Measurements from ENCODE around the gene SOCS6. TPM values are rescaled to one million over a fixed set of nuclear protein-coding genes. Genes with fewer than 3 reads are reported as not detected.

SOCS6 gene
- total RNA-seq, 1 experiment from 2014 or later = not detected

DNA sequence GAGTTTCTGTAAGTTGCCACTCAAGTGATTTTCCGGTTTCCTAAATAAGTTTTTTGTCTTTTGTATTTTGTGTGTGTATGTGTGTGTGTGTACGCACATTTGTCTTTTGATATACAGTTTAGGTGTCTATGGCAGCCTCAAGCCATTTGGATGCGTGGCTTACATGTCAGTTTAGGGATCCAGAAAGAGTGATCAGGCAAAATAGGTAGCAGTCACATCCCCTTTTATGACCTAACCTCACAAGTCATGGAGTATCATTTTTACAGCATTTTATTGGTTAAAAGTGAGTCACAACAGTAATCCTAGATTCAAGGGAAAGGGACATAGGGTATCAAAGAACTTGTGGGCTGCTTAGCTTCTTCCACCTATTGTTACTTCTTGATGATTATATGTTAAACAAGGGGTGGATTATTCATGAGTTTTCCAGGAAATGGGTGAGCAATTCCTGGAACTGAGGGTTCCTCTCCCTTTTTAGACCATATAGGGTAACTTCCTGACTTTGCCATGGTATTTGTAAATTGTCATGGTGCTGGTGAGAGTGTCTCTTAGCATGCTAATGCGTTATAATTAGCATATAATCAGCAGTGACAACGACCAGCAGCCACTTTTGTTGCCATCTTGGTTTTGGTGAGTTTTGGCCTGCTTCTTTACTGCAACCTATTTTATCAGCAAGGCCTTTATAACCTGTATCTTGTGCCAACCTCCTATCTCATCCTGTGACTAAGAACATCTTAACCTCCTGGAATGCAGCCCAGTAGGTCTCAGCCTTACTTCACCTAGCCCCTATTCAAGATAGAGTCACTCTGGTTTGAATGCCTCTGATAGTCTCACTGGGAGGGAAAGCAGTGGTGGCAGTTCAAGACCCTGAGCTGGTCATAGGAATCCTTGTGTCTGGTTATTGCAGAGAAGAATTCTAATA lies 8.6 kb upstream of the SOCS6 start:
- no peak overlapping the region for H3K27ac ChIP-seq (ENCODE audit: low read length)
- H3K36me3 ChIP-seq (ENCODE audit: insufficient read depth, low read length) = no peaks in the 10 kb centered on the region
- H3K4me1 ChIP-seq (ENCODE audit: low read length) = no peaks in the 10 kb centered on the region
- H3K9me3 ChIP-seq (ENCODE audit: low read length) = no peaks in the 10 kb centered on the region
- H3K9me2 ChIP-seq (replicated peaks; ENCODE audit: insufficient read depth, low read length) = no peaks in the 10 kb centered on the region
- no peak overlapping the region for H2AFZ ChIP-seq (ENCODE audit: low read length)
- no peak overlapping the region for H3K9ac ChIP-seq (ENCODE audit: low read length)
- H3K4me2 ChIP-seq (ENCODE audit: low read depth, low read length, poor library complexity, severe bottlenecking) = no peak overlapping the region
- no peak for DNase-seq
- H4K20me1 ChIP-seq (ENCODE audit: insufficient read depth, low read depth, low read length) = no peaks in the 10 kb centered on the region
- no peak overlapping the region for H3K4me3 ChIP-seq (ENCODE audit: low read length)
- no peaks in the 10 kb centered on the region for H3K79me2 ChIP-seq (ENCODE audit: low read length)
- no peaks in the 10 kb centered on the region for H3K27me3 ChIP-seq (ENCODE audit: low read length)

GRCh38 chr18:70284976-70285620 lies 3.7 kb upstream of the SOCS6 start:
- no peaks in the 10 kb centered on the region for H3K79me2 ChIP-seq (ENCODE audit: low read length)
- no peak for DNase-seq
- H3K9me3 ChIP-seq (ENCODE audit: low read length) = no peaks in the 10 kb centered on the region
- no peak overlapping the region for H3K9ac ChIP-seq (ENCODE audit: low read length)
- no peaks in the 10 kb centered on the region for H3K27me3 ChIP-seq (ENCODE audit: low read length)
- no peaks in the 10 kb centered on the region for H3K36me3 ChIP-seq (ENCODE audit: insufficient read depth, low read length)
- H2AFZ ChIP-seq (ENCODE audit: low read length) = no peak overlapping the region
- no peak overlapping the region for H3K4me3 ChIP-seq (ENCODE audit: low read length)
- no peaks in the 10 kb centered on the region for H3K4me1 ChIP-seq (ENCODE audit: low read length)
- no peak overlapping the region for H3K4me2 ChIP-seq (ENCODE audit: low read depth, low read length, poor library complexity, severe bottlenecking)
- no peaks in the 10 kb centered on the region for H4K20me1 ChIP-seq (ENCODE audit: insufficient read depth, low read depth, low read length)
- no peaks in the 10 kb centered on the region for H3K9me2 ChIP-seq (replicated peaks; ENCODE audit: insufficient read depth, low read length)
- no peak overlapping the region for H3K27ac ChIP-seq (ENCODE audit: low read length)

DNA sequence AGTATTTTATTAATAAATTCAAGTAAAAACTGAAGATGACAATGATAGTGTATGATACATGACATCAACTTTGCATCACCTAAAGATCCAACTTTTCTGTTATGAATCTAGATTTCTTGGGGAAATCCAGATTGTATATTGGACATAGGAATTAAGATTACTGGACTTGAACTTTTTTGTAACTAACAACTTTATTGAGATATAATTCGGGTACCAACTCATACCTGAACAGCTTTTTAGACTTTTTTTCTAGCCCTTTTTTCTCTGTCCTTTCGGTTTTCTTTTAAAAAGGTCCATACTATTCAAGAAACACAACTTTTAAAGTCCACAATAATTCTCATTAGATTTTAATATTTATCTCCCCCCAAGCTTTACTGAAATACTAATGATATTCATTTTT lies 1.1 kb upstream of the SOCS6 start:
- Histone ChIP-seq H3K4me3 (ENCODE audit: low read length) (no peak overlapping the region), H3K27me3 (ENCODE audit: low read length) (no peaks in the 10 kb centered on the region), H3K27ac (ENCODE audit: low read length) (no peak overlapping the region), H3K9me2 (replicated peaks; ENCODE audit: insufficient read depth, low read length) (no peaks in the 10 kb centered on the region), H3K36me3 (ENCODE audit: insufficient read depth, low read length) (no peaks in the 10 kb centered on the region), H3K4me2 (ENCODE audit: low read depth, low read length, poor library complexity, severe bottlenecking) (no peak overlapping the region), H3K79me2 (ENCODE audit: low read length) (no peaks in the 10 kb centered on the region), H3K9ac (ENCODE audit: low read length) (no peak overlapping the region), H3K4me1 (ENCODE audit: low read length) (no peaks in the 10 kb centered on the region), H2AFZ (ENCODE audit: low read length) (no peak overlapping the region), H3K9me3 (ENCODE audit: low read length) (no peaks in the 10 kb centered on the region), H4K20me1 (ENCODE audit: insufficient read depth, low read depth, low read length) (no peaks in the 10 kb centered on the region)
- DNase-seq = no peak

DNA sequence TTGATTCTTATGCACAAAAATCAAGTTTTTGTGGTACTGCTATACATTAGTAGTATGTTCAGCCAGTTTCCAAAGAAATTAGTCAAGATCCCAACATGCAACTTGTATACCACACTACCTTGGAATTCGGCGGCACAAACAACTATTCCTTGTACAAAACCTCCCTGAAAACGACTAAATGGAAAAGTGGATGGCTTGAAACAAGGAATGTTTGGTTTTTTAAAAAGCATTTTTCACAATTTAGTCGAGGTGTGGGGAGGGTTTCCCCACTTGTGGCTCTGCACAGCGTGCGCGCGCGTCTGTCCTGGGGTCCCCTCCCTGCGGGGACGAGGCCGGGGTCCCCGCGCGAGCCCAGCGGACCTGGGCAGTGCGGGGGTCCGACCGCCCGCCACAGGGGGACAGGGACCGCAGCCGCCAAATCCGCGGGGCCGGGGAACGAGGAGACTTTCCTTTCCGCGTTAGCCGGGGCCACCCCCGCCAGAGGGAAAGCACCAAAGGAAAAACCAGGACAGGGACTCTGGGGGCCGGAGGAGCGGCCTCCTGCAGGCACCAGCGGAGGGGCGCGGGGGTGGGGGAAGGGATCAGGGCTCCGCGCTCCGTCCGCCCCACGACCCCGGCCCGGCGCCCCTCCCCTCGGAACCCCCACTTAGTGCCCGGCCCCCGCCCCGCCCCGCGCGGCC lies 534 bp upstream of the SOCS6 start:
- Histone ChIP-seq H3K36me3 (ENCODE audit: insufficient read depth, low read length) (no peaks in the 10 kb centered on the region), H3K9me2 (replicated peaks; ENCODE audit: insufficient read depth, low read length) (no peaks in the 10 kb centered on the region), H3K27me3 (ENCODE audit: low read length) (no peaks in the 10 kb centered on the region), H3K79me2 (ENCODE audit: low read length) (no peaks in the 10 kb centered on the region), H2AFZ (ENCODE audit: low read length) (no peak overlapping the region), H3K4me3 (ENCODE audit: low read length) (no peak overlapping the region), H3K4me1 (ENCODE audit: low read length) (no peaks in the 10 kb centered on the region), H3K4me2 (ENCODE audit: low read depth, low read length, poor library complexity, severe bottlenecking) (no peak overlapping the region), H3K9me3 (ENCODE audit: low read length) (no peaks in the 10 kb centered on the region), H3K9ac (ENCODE audit: low read length) (no peak overlapping the region), H4K20me1 (ENCODE audit: insufficient read depth, low read depth, low read length) (no peaks in the 10 kb centered on the region), H3K27ac (ENCODE audit: low read length) (no peak overlapping the region)
- DNase-seq = no peak

GRCh38 chr18:70289351-70290312 lies 787 bp downstream of the SOCS6 start:
- H3K4me1 ChIP-seq (ENCODE audit: low read length) = no peaks in the 10 kb centered on the region

GRCh38 chr18:70290482-70291294 lies 1.8 kb downstream of the SOCS6 start:
- Histone ChIP-seq H3K9me2 (replicated peaks; ENCODE audit: insufficient read depth, low read length) (no peaks in the 10 kb centered on the region), H3K4me2 (ENCODE audit: low read depth, low read length, poor library complexity, severe bottlenecking) (no peak overlapping the region), H2AFZ (ENCODE audit: low read length) (no peak overlapping the region), H3K79me2 (ENCODE audit: low read length) (no peaks in the 10 kb centered on the region), H3K27me3 (ENCODE audit: low read length) (no peaks in the 10 kb centered on the region), H3K36me3 (ENCODE audit: insufficient read depth, low read length) (no peaks in the 10 kb centered on the region), H3K27ac (ENCODE audit: low read length) (no peak overlapping the region), H3K9ac (ENCODE audit: low read length) (no peak overlapping the region), H3K4me3 (ENCODE audit: low read length) (no peak overlapping the region), H4K20me1 (ENCODE audit: insufficient read depth, low read depth, low read length) (no peaks in the 10 kb centered on the region), H3K9me3 (ENCODE audit: low read length) (no peaks in the 10 kb centered on the region), H3K4me1 (ENCODE audit: low read length) (no peaks in the 10 kb centered on the region)
- DNase-seq = no peak

More at GRCh38 chr18:70289351-70290312, 787 bp downstream of the SOCS6 start:
- no peaks in the 10 kb centered on the region for H3K9me3 ChIP-seq (ENCODE audit: low read length)
- no peak for DNase-seq
- H4K20me1 ChIP-seq (ENCODE audit: insufficient read depth, low read depth, low read length) = no peaks in the 10 kb centered on the region
- H3K9ac ChIP-seq (ENCODE audit: low read length) = no peak overlapping the region
- no peak overlapping the region for H3K4me3 ChIP-seq (ENCODE audit: low read length)
- no peaks in the 10 kb centered on the region for H3K36me3 ChIP-seq (ENCODE audit: insufficient read depth, low read length)
- H3K79me2 ChIP-seq (ENCODE audit: low read length) = no peaks in the 10 kb centered on the region
- no peak overlapping the region for H3K4me2 ChIP-seq (ENCODE audit: low read depth, low read length, poor library complexity, severe bottlenecking)
- no peaks in the 10 kb centered on the region for H3K27me3 ChIP-seq (ENCODE audit: low read length)
- no peak overlapping the region for H3K27ac ChIP-seq (ENCODE audit: low read length)
- H2AFZ ChIP-seq (ENCODE audit: low read length) = no peak overlapping the region
- H3K9me2 ChIP-seq (replicated peaks; ENCODE audit: insufficient read depth, low read length) = no peaks in the 10 kb centered on the region

GRCh38 chr18:70291295-70291574 lies 2.4 kb downstream of the SOCS6 start:
- Histone ChIP-seq H3K79me2 (ENCODE audit: low read length) (no peaks in the 10 kb centered on the region), H3K27me3 (ENCODE audit: low read length) (no peaks in the 10 kb centered on the region), H2AFZ (ENCODE audit: low read length) (no peak overlapping the region), H3K4me2 (ENCODE audit: low read depth, low read length, poor library complexity, severe bottlenecking) (no peak overlapping the region), H3K9ac (ENCODE audit: low read length) (no peak overlapping the region), H4K20me1 (ENCODE audit: insufficient read depth, low read depth, low read length) (no peaks in the 10 kb centered on the region), H3K4me1 (ENCODE audit: low read length) (no peaks in the 10 kb centered on the region), H3K9me3 (ENCODE audit: low read length) (no peaks in the 10 kb centered on the region), H3K4me3 (ENCODE audit: low read length) (no peak overlapping the region), H3K27ac (ENCODE audit: low read length) (no peak overlapping the region), H3K36me3 (ENCODE audit: insufficient read depth, low read length) (no peaks in the 10 kb centered on the region), H3K9me2 (replicated peaks; ENCODE audit: insufficient read depth, low read length) (no peaks in the 10 kb centered on the region)
- no peak for DNase-seq

All from Karpas-422 (cell line).